Uterus (tissue), 2 donors: Measurements from ENCODE around the gene GPATCH2.

Experiments used
- CTCF ChIP-seq, 4 experiments: fragments of 200-600 bp in 2 of 4; fragments of 450-650 bp in 2 of 4; sonication (generic) in 2 of 4; IDR thresholded peaks; one replicate each; pipeline ENCODE4 v1.5.1; 2016 to 2019; ENCODE audit warnings: antibody characterized with exemption in 4 of 4, mild to moderate bottlenecking in 2 of 4, moderate library complexity in 1 of 4
- POLR2A ChIP-seq, 2 donors: fragments of 450-650 bp; IDR thresholded peaks; one replicate each; pipeline ENCODE4 v1.6.1; 2016; ENCODE audit warnings: antibody characterized with exemption in 2 of 2, mild to moderate bottlenecking in 1 of 2, moderate library complexity in 1 of 2

DNA sequence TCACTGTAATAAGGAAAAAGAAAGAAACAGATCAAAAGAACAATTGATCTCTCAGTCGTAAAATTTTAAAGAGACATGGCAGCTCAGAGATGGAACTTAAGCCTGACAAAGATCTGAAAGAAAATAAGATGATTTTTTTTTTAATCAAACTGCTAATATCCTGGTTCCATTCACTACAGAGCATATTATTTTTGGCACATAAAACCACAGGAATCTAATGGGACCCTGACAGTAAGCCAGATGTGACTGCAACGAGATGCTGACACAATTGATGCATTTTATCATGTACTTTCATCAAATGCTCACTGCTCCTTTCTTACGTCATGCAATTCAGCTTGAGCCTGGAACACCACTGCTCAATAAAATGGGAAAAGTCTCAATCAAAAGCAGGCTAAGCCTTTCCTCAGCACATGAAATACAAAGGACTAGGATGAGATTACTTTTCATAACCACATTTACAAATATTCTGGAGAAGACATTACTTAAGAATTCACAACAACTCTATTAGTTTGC is 16.6 kb downstream of the GPATCH2 start:
- no peak for TF ChIP-seq CTCF (IDR thresholded peaks at IDR 0.05)
- TF ChIP-seq POLR2A (IDR thresholded peaks at IDR 0.05) = no peak
